HEK293 (cell line): ENCODE measurements around the gene MTMR6.

Experiments
- CTCF ChIP-seq: fragments of 450-650 bp; formaldehyde crosslinking; IDR thresholded peaks from 2 replicates; pipeline ENCODE4 v1.5.1; 2016; ENCODE audit warnings: missing biosample characterization, missing genetic modification characterization
- KLF16 ChIP-seq: fragments of 450-650 bp; formaldehyde crosslinking; IDR thresholded peaks from 2 replicates; pipeline ENCODE4 v1.5.1; 2017; ENCODE audit warnings: missing biosample characterization, missing genetic modification characterization
- ZBTB21 ChIP-seq: fragments of 450-650 bp; formaldehyde crosslinking; IDR thresholded peaks from 2 replicates; pipeline ENCODE4 v1.5.1; 2017; ENCODE audit warnings: missing biosample characterization, missing genetic modification characterization
- ZNF174 ChIP-seq: fragments of 450-650 bp; formaldehyde crosslinking; IDR thresholded peaks from 2 replicates; pipeline ENCODE4 v1.5.0; 2017; ENCODE audit warnings: missing biosample characterization, mild to moderate bottlenecking, missing genetic modification characterization
- ZNF394 ChIP-seq: fragments of 450-650 bp; formaldehyde crosslinking; IDR thresholded peaks from 2 replicates; pipeline ENCODE4 v1.5.1; 2016; ENCODE audit warnings: missing biosample characterization, missing genetic modification characterization, mild to moderate bottlenecking, moderate library complexity, borderline replicate concordance
- ZNF510 ChIP-seq: fragments of 450-650 bp; formaldehyde crosslinking; IDR thresholded peaks from 2 replicates; pipeline ENCODE4 v1.5.1; 2018; ENCODE audit warnings: mild to moderate bottlenecking, missing genetic modification characterization, missing biosample characterization; ENCODE audit not compliant: insufficient replicate concordance
- ZNF76 ChIP-seq: fragments of 450-650 bp; formaldehyde crosslinking; IDR thresholded peaks from 2 replicates; pipeline ENCODE4; 2016; ENCODE audit warnings: low read depth, missing biosample characterization, missing genetic modification characterization, borderline replicate concordance
- ZNF776 ChIP-seq: fragments of 450-650 bp; formaldehyde crosslinking; IDR thresholded peaks from 2 replicates; pipeline ENCODE4 v1.5.0; 2017; ENCODE audit warnings: missing biosample characterization, missing genetic modification characterization, borderline replicate concordance
- TF ChIP-seq, protein P1 (sequence below): fragments of 450-650 bp; formaldehyde crosslinking; IDR thresholded peaks from 2 replicates; pipeline ENCODE4 v1.5.1; 2017; ENCODE audit warnings: missing biosample characterization, mild to moderate bottlenecking, missing genetic modification characterization, moderate library complexity

GRCh38 chr13:25207291-25207810 is 79.9 kb downstream of the MTMR6 start:
- no peak for TF ChIP-seq CTCF (tag by site-specific recombination)
- no peak for TF ChIP-seq ZBTB21
- no peak for TF ChIP-seq ZNF394 (tag by site-specific recombination)
- no peak for TF ChIP-seq ZNF776
- no peak for TF ChIP-seq ZNF174
- no peak for TF ChIP-seq KLF16 (tag by site-specific recombination)
- TF ChIP-seq, protein P1, sequence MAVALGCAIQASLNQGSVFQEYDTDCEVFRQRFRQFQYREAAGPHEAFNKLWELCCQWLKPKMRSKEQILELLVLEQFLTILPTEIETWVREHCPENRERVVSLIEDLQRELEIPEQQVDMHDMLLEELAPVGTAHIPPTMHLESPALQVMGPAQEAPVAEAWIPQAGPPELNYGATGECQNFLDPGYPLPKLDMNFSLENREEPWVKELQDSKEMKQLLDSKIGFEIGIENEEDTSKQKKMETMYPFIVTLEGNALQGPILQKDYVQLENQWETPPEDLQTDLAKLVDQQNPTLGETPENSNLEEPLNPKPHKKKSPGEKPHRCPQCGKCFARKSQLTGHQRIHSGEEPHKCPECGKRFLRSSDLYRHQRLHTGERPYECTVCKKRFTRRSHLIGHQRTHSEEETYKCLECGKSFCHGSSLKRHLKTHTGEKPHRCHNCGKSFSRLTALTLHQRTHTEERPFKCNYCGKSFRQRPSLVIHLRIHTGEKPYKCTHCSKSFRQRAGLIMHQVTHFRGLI (tag by site-specific recombination) = no peak
- no peak for TF ChIP-seq ZNF76 (tag by site-specific recombination)
- TF ChIP-seq ZNF510 (tag by site-specific recombination) = no peak
